Stimulated activated CD4-positive, alpha-beta T cell treated with anti-CD3 and anti-CD28 coated beads, Interleukin-4, amount 100 ng/mL, for 4 hours (primary cell): ENCODE results near the gene SLC35E1.
"Not testable (repeated sequence)": the region's sequence is repeated elsewhere in the genome, so short reads cannot be mapped to it uniquely, and the experiment has no call there.

Source experiments
- DNase-seq, 2 experiments: peaks; one replicate each; pipeline ENCODE4 v3.0.0-alpha.2; 2020

The SLC35E1 gene

DNA sequence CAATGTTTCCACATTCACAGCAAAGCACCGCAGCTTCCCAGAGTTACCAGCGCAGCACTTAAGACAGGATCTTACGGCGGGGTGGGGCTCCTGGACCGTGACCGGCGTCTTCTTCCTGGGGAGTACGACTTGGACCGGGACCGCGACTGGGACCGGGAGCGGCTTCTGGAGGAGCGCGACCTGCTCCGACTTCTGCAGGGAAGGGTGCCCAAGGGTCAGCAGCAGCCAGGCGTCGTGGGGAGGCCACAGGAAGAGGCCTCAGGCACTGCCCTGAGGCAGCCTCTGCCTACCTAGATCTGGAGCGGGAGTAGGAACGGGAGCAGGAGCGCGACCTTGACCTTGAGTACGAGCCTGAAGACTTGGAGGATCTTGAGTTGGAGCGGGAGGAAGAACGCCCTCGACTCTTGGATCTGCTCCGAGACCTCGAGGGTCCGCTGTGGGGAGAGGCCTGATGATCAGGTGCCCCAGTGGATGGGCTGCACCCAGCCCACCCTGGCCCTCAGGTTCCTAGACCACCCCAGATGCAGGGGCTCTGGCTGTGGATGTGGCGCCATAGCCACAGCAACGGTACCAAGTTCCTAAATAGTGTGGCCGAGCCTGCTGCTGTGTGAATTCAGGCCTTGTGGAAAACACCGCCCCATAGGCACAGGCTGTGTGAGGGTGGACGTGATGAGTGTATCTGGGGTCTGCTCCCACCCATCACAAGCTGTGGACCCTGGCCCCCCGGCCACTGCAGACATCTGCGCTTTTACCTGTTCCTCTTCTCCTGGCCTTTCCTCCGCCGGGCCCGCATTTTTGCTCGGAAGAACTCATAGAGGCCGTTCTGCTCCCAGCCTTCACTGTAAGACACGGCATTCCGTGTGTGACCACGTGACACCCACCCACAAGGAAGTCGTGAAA is 51.9 kb downstream of the SLC35E1 start:
- no peak for DNase-seq

DNA sequence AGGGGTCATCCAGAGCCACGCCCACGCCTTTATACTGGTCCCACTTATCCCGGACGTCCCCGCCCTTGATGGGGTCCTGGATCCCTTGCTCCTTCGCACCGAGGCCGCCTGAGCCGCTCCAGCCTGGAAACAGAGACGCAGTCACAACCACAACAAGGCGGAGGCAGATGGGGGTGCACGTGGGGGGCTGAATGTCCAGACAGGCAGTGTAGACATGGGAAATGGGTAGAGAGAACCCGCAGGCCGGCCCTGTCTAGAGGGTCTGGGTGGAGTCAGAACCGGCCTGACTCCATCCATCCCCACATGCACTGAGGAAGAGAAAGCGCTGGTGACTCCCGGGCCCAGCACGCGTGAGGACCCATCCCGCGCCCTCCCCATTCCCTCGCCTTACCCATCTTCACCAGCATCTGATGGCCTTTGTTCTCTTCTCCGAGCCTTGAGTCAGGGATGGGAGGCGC is 53.0 kb downstream of the SLC35E1 start:
- DNase-seq = no peak

- no peak for DNase-seq
These were observed 53.6 kb downstream of the SLC35E1 start for GRCh38 chr19:16518483-16519229.

GRCh38 chr19:16518061-16518460 is 54.2 kb downstream of the SLC35E1 start:
- DNase-seq = no peak

- DNase-seq = no peak
These were observed 55.1 kb downstream of the SLC35E1 start for GRCh38 chr19:16516923-16517610.

DNA sequence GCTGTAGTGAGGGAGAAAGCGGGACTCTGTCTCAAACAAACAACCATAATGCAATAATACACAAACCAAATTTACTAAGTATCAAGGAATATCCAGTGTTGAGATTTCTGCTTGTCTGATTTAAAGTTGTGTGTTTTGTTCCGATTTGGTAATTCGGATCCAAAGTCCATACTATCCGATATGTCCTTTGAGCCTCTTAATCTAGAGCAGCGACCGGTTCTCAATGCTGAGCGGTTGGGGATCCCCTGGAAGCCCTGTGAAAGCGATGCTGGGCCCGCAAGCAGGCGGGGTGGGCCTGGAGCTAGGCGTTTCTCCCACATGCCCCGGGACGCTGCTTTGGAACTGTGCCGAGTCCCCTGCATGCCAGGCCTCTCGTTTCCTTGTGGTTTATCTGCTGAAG is 55.8 kb downstream of the SLC35E1 start:
- DNase-seq = no peak

DNA sequence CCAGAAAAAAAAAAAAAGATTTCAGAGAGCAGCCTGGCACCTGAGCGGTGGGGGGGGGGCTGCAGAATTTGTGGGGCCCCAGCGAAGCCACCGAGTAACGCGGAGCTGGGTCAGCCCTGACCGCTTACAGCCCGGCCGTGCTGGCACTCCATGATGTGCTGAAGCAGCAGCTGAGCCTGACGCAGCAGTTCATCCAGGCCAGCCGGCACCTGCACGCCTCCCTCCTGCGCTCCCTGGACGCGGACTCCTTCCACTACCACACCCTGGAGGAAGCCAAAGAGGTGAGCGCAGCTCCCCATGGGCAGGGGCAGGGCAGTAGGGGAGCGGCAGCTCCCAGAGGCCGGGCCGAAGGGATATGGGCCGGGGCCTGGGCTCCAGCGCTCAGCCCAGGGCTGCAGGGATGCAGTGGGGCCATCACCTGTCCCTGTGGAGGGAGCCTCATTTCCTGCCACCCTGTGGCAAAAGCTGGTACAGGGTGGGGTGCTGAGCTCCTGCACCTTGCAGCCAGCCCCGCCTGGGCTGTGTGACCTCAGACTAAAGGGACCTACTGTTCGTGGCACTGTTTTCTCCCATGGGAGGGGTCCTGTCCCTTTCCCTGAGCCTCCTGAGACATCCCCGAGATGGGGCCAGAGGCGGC is 57.7 kb downstream of the SLC35E1 start:
- DNase-seq = no peak

DNA sequence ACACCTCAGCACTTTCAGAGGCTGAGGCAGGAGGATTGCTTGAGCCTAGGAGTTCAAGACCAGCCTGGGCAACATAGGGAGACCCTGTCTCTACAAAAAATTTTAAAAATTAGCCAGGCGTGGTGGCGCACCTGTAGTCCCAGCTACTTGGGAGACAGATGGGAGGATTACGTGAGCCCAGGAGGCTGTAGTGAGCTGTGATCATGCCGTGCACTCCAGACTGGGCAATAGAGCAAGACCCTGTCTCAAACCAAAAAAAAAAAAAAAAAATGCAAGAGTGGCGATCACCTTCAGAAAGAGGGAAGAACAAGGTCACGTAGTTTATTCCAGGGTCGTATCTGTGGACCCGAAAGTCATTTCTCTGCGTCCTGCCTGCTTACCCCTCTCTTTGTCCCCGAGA is 59.6 kb downstream of the SLC35E1 start:
- not testable (repeated sequence) for DNase-seq

DNA sequence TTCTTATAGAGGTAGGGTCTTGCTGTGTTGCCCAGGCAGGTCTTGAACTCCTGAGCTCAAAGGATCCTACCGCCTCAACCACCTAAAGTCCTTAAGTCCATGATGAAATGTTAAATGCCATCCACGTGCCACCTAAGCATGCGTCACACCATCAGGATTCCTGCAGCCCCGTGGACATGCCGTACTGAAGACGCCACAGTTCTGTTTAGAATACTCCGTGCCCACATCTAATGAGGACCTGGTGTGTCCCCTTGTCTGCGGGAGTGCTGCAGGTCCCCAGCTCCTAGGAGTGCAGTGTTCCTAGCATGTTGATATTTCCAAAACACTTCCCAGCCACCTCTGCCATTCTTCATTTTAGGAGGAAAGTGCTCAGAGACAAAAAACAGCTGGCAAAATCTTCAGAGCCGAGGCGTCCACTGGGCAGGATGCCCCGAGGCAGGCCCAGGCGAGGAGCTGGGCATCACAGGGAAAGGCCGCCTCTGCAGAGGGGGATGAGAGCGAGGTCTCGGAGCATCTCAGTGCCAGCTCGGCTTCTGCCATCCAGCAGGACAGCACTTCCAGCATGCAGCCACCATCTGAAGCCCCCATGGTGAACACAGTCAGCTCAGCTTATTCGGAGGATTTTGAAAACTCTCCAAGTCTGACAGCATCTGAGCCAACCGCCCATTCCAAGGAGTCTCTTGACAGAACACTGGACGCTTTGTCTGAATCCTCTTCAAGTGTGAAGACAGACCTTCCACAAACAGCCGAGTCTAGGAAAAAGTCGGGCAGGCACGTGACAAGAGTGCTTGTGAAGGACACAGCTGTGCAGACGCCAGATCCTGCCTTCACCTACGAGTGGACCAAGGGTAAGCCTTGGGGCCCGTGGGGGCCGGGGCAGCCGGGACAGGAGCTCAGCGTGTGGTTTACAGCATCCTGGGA is 62.8 kb downstream of the SLC35E1 start:
- no peak for DNase-seq

GRCh38 chr19:16508546-16508945 is 63.7 kb downstream of the SLC35E1 start:
- DNase-seq = no peak

- no peak for DNase-seq
These were observed 65.3 kb downstream of the SLC35E1 start for GRCh38 chr19:16506961-16507360.

GRCh38 chr19:16506161-16506560 is 66.1 kb downstream of the SLC35E1 start:
- DNase-seq = not testable (repeated sequence)

- DNase-seq = no peak
These were observed 67.9 kb downstream of the SLC35E1 start for GRCh38 chr19:16504271-16504670.
